Thyroid gland (tissue), 4 donors: ENCODE measurements around the gene PPFIA4.

Experiments used
- CTCF ChIP-seq, 6 experiments: fragments of 200-600 bp in 3 of 6; fragments of 450-650 bp in 3 of 6; sonication (generic) in 3 of 6; IDR thresholded peaks; one replicate each; pipeline ENCODE4 v1.5.1; 2016 to 2019; ENCODE audit warnings: antibody characterized with exemption in 6 of 6, mild to moderate bottlenecking in 2 of 6, inconsistent platforms in 1 of 6, moderate library complexity in 1 of 6
- POLR2A ChIP-seq, 2 donors: fragments of 450-650 bp; IDR thresholded peaks; one replicate each; pipeline ENCODE4 v1.6.1; 2017; ENCODE audit warnings: antibody characterized with exemption in 2 of 2, mild to moderate bottlenecking in 2 of 2, moderate library complexity in 1 of 2

GRCh38 chr1:203082571-203083462, 56.5 kb downstream of the PPFIA4 start:
- no peak for TF ChIP-seq CTCF (IDR thresholded peaks at IDR 0.05)
- no peak for TF ChIP-seq POLR2A (IDR thresholded peaks at IDR 0.05)
